Uterus (tissue), 2 donors: ENCODE data around the gene EEF1AKMT3.

ENCODE experiments used
- POLR2A ChIP-seq, 2 donors: fragments of 450-650 bp; IDR thresholded peaks; one replicate each; pipeline ENCODE4 v1.6.1; 2016; ENCODE audit warnings: antibody characterized with exemption in 2 of 2, mild to moderate bottlenecking in 1 of 2, moderate library complexity in 1 of 2
- TF ChIP-seq, protein P1 (sequence below), 4 experiments: fragments of 200-600 bp in 2 of 4; fragments of 450-650 bp in 2 of 4; sonication (generic) in 2 of 4; IDR thresholded peaks; one replicate each; pipeline ENCODE4 v1.5.1; 2016 to 2019; ENCODE audit warnings: antibody characterized with exemption in 4 of 4, mild to moderate bottlenecking in 2 of 4, moderate library complexity in 1 of 4

DNA sequence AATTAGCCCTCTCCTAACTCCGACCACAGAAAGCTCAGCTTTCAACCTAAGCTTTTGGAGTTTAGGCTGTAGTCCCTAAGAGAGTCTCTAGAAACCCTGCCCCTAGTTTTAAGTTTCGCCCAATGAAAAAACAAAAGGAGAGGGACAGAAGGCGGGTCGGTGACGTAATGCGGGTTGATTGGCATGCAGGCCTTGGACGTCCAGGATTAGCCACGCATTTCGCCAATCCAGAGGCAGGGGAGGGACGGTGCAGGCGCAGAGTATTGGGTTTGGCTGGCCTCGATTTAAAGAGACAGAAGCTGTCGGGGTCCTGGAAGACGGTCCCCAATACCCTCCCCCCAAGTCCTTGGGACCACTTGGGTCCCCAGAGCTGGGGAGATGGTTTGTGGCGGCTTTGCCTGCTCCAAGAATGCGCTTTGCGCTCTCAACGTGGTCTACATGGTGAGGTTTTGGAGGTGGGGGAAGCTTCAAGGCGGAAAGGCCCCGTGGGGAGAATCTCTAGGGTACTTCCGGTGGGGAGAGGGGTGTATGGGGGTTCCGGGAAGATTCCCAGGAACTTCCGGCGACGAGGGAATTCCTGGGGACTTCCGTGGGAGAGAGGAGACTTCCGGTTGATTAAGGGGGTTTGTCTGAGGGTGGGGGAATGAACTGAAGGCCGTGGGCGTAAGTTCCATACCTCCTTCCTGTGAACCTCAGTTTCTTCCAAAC is 27.5 kb upstream of the EEF1AKMT3 start, which contains the start of gene TSPAN31:
- TF ChIP-seq, protein P1, sequence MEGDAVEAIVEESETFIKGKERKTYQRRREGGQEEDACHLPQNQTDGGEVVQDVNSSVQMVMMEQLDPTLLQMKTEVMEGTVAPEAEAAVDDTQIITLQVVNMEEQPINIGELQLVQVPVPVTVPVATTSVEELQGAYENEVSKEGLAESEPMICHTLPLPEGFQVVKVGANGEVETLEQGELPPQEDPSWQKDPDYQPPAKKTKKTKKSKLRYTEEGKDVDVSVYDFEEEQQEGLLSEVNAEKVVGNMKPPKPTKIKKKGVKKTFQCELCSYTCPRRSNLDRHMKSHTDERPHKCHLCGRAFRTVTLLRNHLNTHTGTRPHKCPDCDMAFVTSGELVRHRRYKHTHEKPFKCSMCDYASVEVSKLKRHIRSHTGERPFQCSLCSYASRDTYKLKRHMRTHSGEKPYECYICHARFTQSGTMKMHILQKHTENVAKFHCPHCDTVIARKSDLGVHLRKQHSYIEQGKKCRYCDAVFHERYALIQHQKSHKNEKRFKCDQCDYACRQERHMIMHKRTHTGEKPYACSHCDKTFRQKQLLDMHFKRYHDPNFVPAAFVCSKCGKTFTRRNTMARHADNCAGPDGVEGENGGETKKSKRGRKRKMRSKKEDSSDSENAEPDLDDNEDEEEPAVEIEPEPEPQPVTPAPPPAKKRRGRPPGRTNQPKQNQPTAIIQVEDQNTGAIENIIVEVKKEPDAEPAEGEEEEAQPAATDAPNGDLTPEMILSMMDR (IDR thresholded peaks at IDR 0.05): peak in 1 of 4 experiments; percentile 35
- peak; percentile 70 to 83 for TF ChIP-seq POLR2A (IDR thresholded peaks at IDR 0.05)
